ENCODE results near the gene JAK2. TPM values are rescaled to one million over a fixed set of nuclear protein-coding genes. Genes with fewer than 3 reads are reported as not detected.

Gene JAK2
- total RNA-seq, 2 donors from 2014 or later, result 10.4 to 12.3 TPM

DNA sequence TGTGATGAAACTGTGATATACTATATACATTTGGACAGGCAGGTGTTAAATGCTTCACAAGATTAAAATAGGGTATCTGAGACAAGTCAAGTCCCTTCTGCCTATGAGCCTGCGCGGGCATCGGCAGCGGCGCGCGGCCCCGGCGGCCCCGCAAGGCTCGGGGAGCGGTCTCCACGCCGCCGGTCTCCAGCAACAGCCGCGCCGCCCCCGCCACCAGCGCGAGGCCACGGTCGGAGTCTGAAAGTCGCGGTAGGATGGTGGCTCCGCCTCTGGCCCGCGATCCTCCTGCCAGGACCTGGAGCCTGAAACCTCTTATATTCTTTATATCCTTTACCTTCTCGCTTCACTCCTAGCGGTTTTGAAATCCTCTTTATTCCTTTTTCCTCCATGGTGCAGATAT is 100.9 kb downstream of the JAK2 start:
- Histone ChIP-seq H3K27ac (ENCODE audit: low read depth, low read length) (no peak overlapping the region), H3K4me3 (ENCODE audit: low read length) (no peak overlapping the region), H3K4me1 (ENCODE audit: control insufficient read depth, insufficient read depth, low read length) (no peaks in the 10 kb centered on the region), H3K9me3 (ENCODE audit: control insufficient read depth, low read length) (peaks cover 14% of the 10 kb centered on the region), H3K27me3 (ENCODE audit: control insufficient read depth, insufficient read depth, low read length, poor library complexity, severe bottlenecking) (no peaks in the 10 kb centered on the region), H3K36me3 (ENCODE audit: control insufficient read depth, insufficient read depth, low read length) (peaks cover 24% of the 10 kb centered on the region), H3K9ac (ENCODE audit: extremely low read depth, low read length, poor library complexity, severe bottlenecking) (no peak overlapping the region)
- H3K4me3 Mint-ChIP-seq, result no peak overlapping the region
- no peak for TF ChIP-seq CTCF (conservative IDR thresholded peaks at IDR 0.05)
- peaks cover 5% of the 10 kb centered on the region for H3K9me3 Mint-ChIP-seq
- no peak overlapping the region for H3K27ac Mint-ChIP-seq
- no peaks in the 10 kb centered on the region for H3K4me1 Mint-ChIP-seq
- 95 to 98% methylated on average over 29 to 30 of the region's 30 CpGs for WGBS, 2 experiments (ENCODE audit: insufficient coverage in 1 of 2, insufficient read length in 1 of 2)
- H3K27me3 Mint-ChIP-seq (ENCODE audit: insufficient read depth), result peaks cover 2% of the 10 kb centered on the region
- peaks cover 52% of the 10 kb centered on the region for H3K36me3 Mint-ChIP-seq (ENCODE audit: low read depth)
- no peak for DNase-seq

- Histone ChIP-seq H3K9me3 (ENCODE audit: control insufficient read depth, low read length) (peaks cover 14% of the 10 kb centered on the region), H3K27me3 (ENCODE audit: control insufficient read depth, insufficient read depth, low read length, poor library complexity, severe bottlenecking) (no peaks in the 10 kb centered on the region), H3K36me3 (ENCODE audit: control insufficient read depth, insufficient read depth, low read length) (peaks cover 24% of the 10 kb centered on the region), H3K9ac (ENCODE audit: extremely low read depth, low read length, poor library complexity, severe bottlenecking) (no peak overlapping the region), H3K4me3 (ENCODE audit: low read length) (no peak overlapping the region), H3K4me1 (ENCODE audit: control insufficient read depth, insufficient read depth, low read length) (no peaks in the 10 kb centered on the region), H3K27ac (ENCODE audit: low read depth, low read length) (no peak overlapping the region)
- H3K27ac Mint-ChIP-seq, result no peak overlapping the region
- WGBS, 2 experiments (ENCODE audit: insufficient coverage in 1 of 2, insufficient read length in 1 of 2), result 96 to 100% methylated on average over 1 to 2 of the region's 2 CpGs
- H3K27me3 Mint-ChIP-seq (ENCODE audit: insufficient read depth), result peaks cover 2% of the 10 kb centered on the region
- TF ChIP-seq CTCF (conservative IDR thresholded peaks at IDR 0.05), result no peak
- no peak overlapping the region for H3K4me3 Mint-ChIP-seq
- peaks cover 42% of the 10 kb centered on the region for H3K36me3 Mint-ChIP-seq (ENCODE audit: low read depth)
- no peak for DNase-seq
- H3K4me1 Mint-ChIP-seq, result no peaks in the 10 kb centered on the region
- peaks cover 5% of the 10 kb centered on the region for H3K9me3 Mint-ChIP-seq
Observed at GRCh38 chr9:5089737-5090136, 104.7 kb downstream of the JAK2 start.

DNA sequence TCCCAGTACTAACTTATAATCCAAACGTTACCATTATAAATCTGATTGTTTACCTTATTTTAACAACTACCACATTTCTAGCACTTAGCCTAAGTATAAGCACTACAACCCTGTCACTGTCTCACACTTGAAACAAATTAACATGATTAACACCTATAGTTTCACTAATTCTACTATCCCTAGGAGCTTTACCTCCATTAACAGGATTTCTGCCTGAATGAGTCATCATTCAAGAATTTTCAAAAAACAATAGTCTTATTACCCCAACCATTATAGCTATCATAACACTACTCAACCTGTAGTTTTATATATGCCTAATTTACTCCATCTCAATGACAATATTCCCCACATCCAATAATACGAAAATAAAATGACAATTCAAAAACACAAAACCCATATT is 110.7 kb downstream of the JAK2 start:
- H3K4me3 ChIP-seq (ENCODE audit: low read length), result no peak overlapping the region
- no peaks in the 10 kb centered on the region for H3K4me1 Mint-ChIP-seq
- 62 to 89% methylated on average over 2 of the region's 2 CpGs for WGBS, 2 experiments (ENCODE audit: insufficient coverage in 1 of 2, insufficient read length in 1 of 2)
- no peaks in the 10 kb centered on the region for H3K9me3 ChIP-seq (ENCODE audit: control insufficient read depth, low read length)
- H3K27me3 Mint-ChIP-seq (ENCODE audit: insufficient read depth), result no peaks in the 10 kb centered on the region
- H3K9ac ChIP-seq (ENCODE audit: extremely low read depth, low read length, poor library complexity, severe bottlenecking), result no peak overlapping the region
- H3K27ac Mint-ChIP-seq, result no peak overlapping the region
- no peaks in the 10 kb centered on the region for H3K36me3 Mint-ChIP-seq (ENCODE audit: low read depth)
- no peak for DNase-seq
- TF ChIP-seq CTCF (conservative IDR thresholded peaks at IDR 0.05), result no peak
- peaks cover 1% of the 10 kb centered on the region for H3K36me3 ChIP-seq (ENCODE audit: control insufficient read depth, insufficient read depth, low read length)
- H3K4me3 Mint-ChIP-seq, result no peak overlapping the region
- no peaks in the 10 kb centered on the region for H3K27me3 ChIP-seq (ENCODE audit: control insufficient read depth, insufficient read depth, low read length, poor library complexity, severe bottlenecking)
- H3K9me3 Mint-ChIP-seq, result no peaks in the 10 kb centered on the region
- H3K27ac ChIP-seq (ENCODE audit: low read depth, low read length), result no peak overlapping the region
- H3K4me1 ChIP-seq (ENCODE audit: control insufficient read depth, insufficient read depth, low read length), result no peaks in the 10 kb centered on the region

Data from endodermal cell (in vitro differentiated cells).